SK-N-SH treated with all-trans-retinoic acid at 6 μM for 48 hours (cell line): Measurements from ENCODE around the gene TSSK2.

ENCODE experiments used
- ATAC-seq: fragments of 200-7000 bp; cut with Tn5 transposase; 3 replicates; pipeline ENCODE4 v1.9.1; 2020; ENCODE audit warnings: mild to moderate bottlenecking, moderate library complexity
- ARNTL ChIP-seq: fragments of 450-650 bp; formaldehyde crosslinking; IDR thresholded peaks from 2 replicates; pipeline ENCODE4 v1.5.0; 2020; ENCODE audit warnings: low read depth, mild to moderate bottlenecking, moderate library complexity, borderline replicate concordance
- BACH2 ChIP-seq: fragments of 250-450 bp; sonication (Bioruptor Pico); IDR thresholded peaks from 2 replicates; pipeline ENCODE4 v1.9.0; 2021; ENCODE audit warnings: mild to moderate bottlenecking, borderline replicate concordance
- CREB5 ChIP-seq: fragments of 250-450 bp; sonication (Bioruptor Pico); IDR thresholded peaks from 2 replicates; pipeline ENCODE4 v1.5.1; 2020; ENCODE audit warnings: low read depth, mild to moderate bottlenecking, moderate library complexity
- CSDC2 ChIP-seq: fragments of 250-450 bp; sonication (Bioruptor Pico); IDR thresholded peaks from 2 replicates; pipeline ENCODE4 v1.5.0; 2020; ENCODE audit warnings: mild to moderate bottlenecking, moderate library complexity
- CSRNP3 ChIP-seq: fragments of 250-450 bp; sonication (Bioruptor Pico); IDR thresholded peaks from 2 replicates; pipeline ENCODE4 v1.5.1; 2021; ENCODE audit warnings: mild to moderate bottlenecking, moderate library complexity
- ESRRG ChIP-seq: fragments of 250-450 bp; sonication (Bioruptor Pico); IDR thresholded peaks from 2 replicates; pipeline ENCODE4 v1.6.1; 2021; ENCODE audit warnings: mild to moderate bottlenecking
- GLIS3 ChIP-seq: fragments of 250-450 bp; sonication (Bioruptor Pico); IDR thresholded peaks from 2 replicates; pipeline ENCODE4 v1.5.0; 2020; ENCODE audit warnings: mild to moderate bottlenecking, moderate library complexity
- ISL1 ChIP-seq: fragments of 250-450 bp; sonication (Bioruptor Pico); IDR thresholded peaks from 2 replicates; pipeline ENCODE4 v2.1.2; 2022; ENCODE audit warnings: mild to moderate bottlenecking, moderate library complexity
- PATZ1 ChIP-seq: fragments of 250-450 bp; sonication (Bioruptor Pico); IDR thresholded peaks from 2 replicates; pipeline ENCODE4 v1.8.0; 2020; ENCODE audit warnings: mild to moderate bottlenecking, moderate library complexity, borderline replicate concordance
- POU6F1 ChIP-seq: fragments of 250-450 bp; sonication (Bioruptor Pico); IDR thresholded peaks from 2 replicates; pipeline ENCODE4 v1.8.0; 2021; ENCODE audit warnings: low read depth, mild to moderate bottlenecking, moderate library complexity, borderline replicate concordance
- PPARA ChIP-seq: fragments of 250-450 bp; sonication (Bioruptor Pico); IDR thresholded peaks from 2 replicates; pipeline ENCODE4 v1.5.0; 2020; ENCODE audit warnings: mild to moderate bottlenecking, borderline replicate concordance
- RARB ChIP-seq: fragments of 250-450 bp; sonication (Bioruptor Pico); IDR thresholded peaks from 2 replicates; pipeline ENCODE4 v1.8.0; 2021; ENCODE audit warnings: mild to moderate bottlenecking, moderate library complexity
- SNAI2 ChIP-seq: fragments of 250-450 bp; sonication (Bioruptor Pico); IDR thresholded peaks from 2 replicates; pipeline ENCODE4 v1.5.0; 2020; ENCODE audit warnings: mild to moderate bottlenecking, moderate library complexity
- TCF4 ChIP-seq: fragments of 250-450 bp; sonication (Bioruptor Pico); IDR thresholded peaks from 2 replicates; pipeline ENCODE4 v1.8.0; 2021; ENCODE audit warnings: mild to moderate bottlenecking, moderate library complexity, borderline replicate concordance
- TOX ChIP-seq: fragments of 250-450 bp; sonication (Bioruptor Pico); IDR thresholded peaks from 2 replicates; pipeline ENCODE4 v1.8.0; 2021; ENCODE audit warnings: mild to moderate bottlenecking, moderate library complexity, borderline replicate concordance
- TSHZ2 ChIP-seq: fragments of 250-450 bp; sonication (Bioruptor Pico); IDR thresholded peaks from 2 replicates; pipeline ENCODE4 v1.5.0; 2020; ENCODE audit warnings: mild to moderate bottlenecking, moderate library complexity
- ZC3H10 ChIP-seq: fragments of 250-450 bp; sonication (Bioruptor Pico); IDR thresholded peaks from 2 replicates; pipeline ENCODE4 v1.5.1; 2021; ENCODE audit warnings: mild to moderate bottlenecking, moderate library complexity
- ZFP3 ChIP-seq: fragments of 250-450 bp; sonication (Bioruptor Pico); IDR thresholded peaks from 2 replicates; pipeline ENCODE4 v1.5.0; 2020; ENCODE audit warnings: mild to moderate bottlenecking, moderate library complexity
- ZFP30 ChIP-seq: fragments of 450-650 bp; formaldehyde crosslinking; IDR thresholded peaks from 2 replicates; pipeline ENCODE4 v1.5.0; 2022; ENCODE audit warnings: mild to moderate bottlenecking, moderate library complexity
- ZNF565 ChIP-seq: fragments of 450-650 bp; formaldehyde crosslinking; conservative IDR thresholded peaks from 2 replicates; pipeline ENCODE4 v1.5.0; 2020; ENCODE audit warnings: low read depth, mild to moderate bottlenecking, moderate library complexity
- ZNF70 ChIP-seq: fragments of 450-650 bp; formaldehyde crosslinking; IDR thresholded peaks from 2 replicates; pipeline ENCODE4 v1.5.0; 2020; ENCODE audit warnings: mild to moderate bottlenecking, moderate library complexity
- ZNF8 ChIP-seq: fragments of 450-650 bp; formaldehyde crosslinking; IDR thresholded peaks from 2 replicates; pipeline ENCODE4 v1.5.0; 2020; ENCODE audit warnings: mild to moderate bottlenecking, moderate library complexity

Gene TSSK2

GRCh38 chr22:19137384-19138216 is 6.5 kb downstream of the TSSK2 start:
- no peak for ATAC-seq
- no peak for TF ChIP-seq ZFP3 (CRISPR knock-in tag)
- no peak for TF ChIP-seq SNAI2 (CRISPR knock-in tag)
- no peak for TF ChIP-seq ESRRG (CRISPR knock-in tag)
- no peak for TF ChIP-seq ZNF8

- TF ChIP-seq SNAI2 (CRISPR knock-in tag) (no peak), TOX (no peak), PPARA (CRISPR knock-in tag) (no peak), TCF4 (CRISPR knock-in tag) (no peak), CSRNP3 (CRISPR knock-in tag) (no peak), ZNF565 (CRISPR knock-in tag) (no peak), ZNF8 (no peak), ZNF70 (CRISPR knock-in tag) (no peak), ISL1 (CRISPR knock-in tag) (no peak), ZC3H10 (no peak), CSDC2 (CRISPR knock-in tag) (no peak), PATZ1 (CRISPR knock-in tag) (no peak), ZFP30 (CRISPR knock-in tag) (no peak), TSHZ2 (no peak), ARNTL (CRISPR knock-in tag) (no peak), POU6F1 (CRISPR knock-in tag) (no peak), RARB (CRISPR knock-in tag) (no peak), CREB5 (no peak)
- TF ChIP-seq, all 23 proteins: peak for 0
- ATAC-seq = no peak
Observed at GRCh38 chr22:19138217-19139000, 7.3 kb downstream of the TSSK2 start.

- ATAC-seq = no peak
- TF ChIP-seq ESRRG (CRISPR knock-in tag) (no peak), CSRNP3 (CRISPR knock-in tag) (no peak), BACH2 (no peak), GLIS3 (CRISPR knock-in tag) (no peak), ZNF8 (no peak), ISL1 (CRISPR knock-in tag) (no peak), ZNF70 (CRISPR knock-in tag) (no peak), SNAI2 (CRISPR knock-in tag) (no peak), PPARA (CRISPR knock-in tag) (no peak), ZC3H10 (no peak), PATZ1 (CRISPR knock-in tag) (no peak)
Observed at GRCh38 chr22:19139001-19139356, 7.9 kb downstream of the TSSK2 start.
